CD4-positive, alpha-beta T cell treated with Interleukin-2 at 100 ng/mL for 4 hours (primary cell): ENCODE measurements around the gene ATRNL1.

Experiments used
- DNase-seq: peaks from one replicate; pipeline ENCODE4 v3.0.0-alpha.2; 2020; ENCODE audit warnings: low spot score

The ATRNL1 gene

DNA sequence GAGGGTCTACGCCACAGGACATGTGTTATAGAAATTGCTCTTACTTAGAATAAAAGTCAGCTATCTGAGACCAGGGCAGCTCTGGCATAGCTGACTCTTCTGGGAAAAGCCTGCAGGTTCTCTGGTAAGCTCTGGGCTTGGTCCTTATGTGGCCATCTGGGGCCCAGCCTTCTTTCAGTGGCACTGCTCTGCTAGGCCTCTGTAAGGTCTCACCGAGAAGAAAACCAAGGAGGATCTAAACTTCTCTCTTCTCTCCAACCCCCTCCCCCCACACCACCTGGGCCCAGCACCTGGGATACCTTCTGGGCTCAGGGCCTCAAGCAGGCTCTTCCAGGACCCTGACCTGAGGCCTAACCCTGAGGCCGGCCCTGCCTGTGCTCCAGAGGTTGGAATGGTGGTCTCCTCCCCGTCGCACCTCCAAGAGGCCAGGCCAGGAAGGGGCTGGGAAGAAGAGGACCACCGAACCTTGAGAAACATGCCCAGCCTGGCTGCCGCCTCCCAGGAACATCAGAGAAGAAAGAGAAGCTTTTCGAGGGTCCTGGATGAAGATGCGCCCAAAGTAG lies 856.2 kb downstream of the ATRNL1 start:
- DNase-seq: no peak

DNA sequence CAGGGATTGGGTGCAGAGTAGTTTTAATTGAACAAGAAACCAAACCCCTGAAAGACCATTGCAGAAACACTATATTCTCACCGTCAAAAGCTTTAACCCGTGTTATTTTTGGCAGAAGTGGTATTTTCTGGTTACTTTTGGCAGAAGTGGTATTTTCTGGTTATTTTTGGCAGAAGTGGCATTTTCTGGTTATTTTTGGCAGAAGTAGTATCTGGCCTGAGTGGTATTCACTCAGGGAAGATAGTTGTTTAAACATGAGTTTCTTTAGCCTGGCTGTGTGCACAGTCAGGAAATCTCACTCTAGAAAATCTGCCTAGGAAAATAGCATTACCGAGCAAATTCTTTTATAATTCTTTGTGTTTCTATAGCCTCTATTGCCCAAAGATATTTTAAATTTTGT lies 857.2 kb downstream of the ATRNL1 start:
- DNase-seq: no peak

DNA sequence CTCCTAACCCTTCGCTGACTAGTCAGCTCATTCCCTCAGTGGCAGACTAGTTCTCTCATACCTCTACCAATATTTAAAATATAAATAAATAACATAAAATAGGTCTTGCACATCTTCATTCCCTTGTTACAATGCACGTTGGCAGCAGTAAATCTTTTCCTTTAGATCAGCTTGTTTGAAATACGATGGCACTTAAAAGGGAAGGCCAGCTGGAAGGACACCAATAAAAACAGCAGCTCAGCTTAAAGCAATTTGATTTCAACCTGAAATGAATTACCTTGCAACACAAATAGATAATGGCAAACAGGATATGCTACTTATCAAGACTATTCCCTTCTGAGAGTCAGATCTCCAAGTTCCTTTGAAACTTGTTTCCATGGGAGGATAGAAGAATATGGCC lies 858.1 kb downstream of the ATRNL1 start:
- DNase-seq: no peak

DNA sequence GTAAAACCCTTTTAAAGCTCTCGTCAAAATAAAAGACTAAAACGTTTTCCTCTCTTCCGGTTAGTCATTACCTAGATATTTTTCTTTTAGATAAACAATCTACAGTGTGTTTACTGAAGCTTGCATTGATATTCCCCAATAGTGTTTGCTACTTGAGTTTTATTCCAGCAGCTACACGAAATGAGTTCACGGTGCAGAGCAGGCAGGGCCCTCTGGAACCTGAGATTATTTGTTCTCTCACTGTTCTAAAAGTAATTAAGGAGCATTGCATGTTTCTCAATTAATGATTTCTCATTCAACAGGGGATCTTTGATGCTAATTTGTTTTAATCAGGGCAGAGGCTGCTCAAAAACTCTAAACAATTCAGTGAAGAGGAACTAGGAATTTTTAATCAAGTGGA lies 860.1 kb downstream of the ATRNL1 start:
- no peak for DNase-seq

DNA sequence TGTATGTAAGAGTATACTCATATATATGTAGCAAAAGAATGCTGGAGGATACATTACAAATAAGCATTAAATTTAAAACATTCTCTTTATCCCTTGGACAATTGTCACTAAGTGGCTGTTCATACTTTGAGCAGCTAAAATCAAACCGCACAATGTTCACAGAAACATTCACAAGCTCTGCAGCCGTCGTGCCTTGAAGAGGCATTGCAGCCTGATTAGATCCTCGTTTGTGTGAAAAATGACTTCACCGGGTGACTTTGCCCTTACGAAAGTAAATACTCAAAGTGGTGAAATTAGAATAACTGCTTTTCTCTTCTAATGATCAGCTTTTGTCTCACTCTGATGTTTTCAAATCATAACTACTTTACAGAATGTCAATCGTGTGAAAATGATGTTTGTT lies 860.8 kb downstream of the ATRNL1 start:
- DNase-seq: no peak

DNA sequence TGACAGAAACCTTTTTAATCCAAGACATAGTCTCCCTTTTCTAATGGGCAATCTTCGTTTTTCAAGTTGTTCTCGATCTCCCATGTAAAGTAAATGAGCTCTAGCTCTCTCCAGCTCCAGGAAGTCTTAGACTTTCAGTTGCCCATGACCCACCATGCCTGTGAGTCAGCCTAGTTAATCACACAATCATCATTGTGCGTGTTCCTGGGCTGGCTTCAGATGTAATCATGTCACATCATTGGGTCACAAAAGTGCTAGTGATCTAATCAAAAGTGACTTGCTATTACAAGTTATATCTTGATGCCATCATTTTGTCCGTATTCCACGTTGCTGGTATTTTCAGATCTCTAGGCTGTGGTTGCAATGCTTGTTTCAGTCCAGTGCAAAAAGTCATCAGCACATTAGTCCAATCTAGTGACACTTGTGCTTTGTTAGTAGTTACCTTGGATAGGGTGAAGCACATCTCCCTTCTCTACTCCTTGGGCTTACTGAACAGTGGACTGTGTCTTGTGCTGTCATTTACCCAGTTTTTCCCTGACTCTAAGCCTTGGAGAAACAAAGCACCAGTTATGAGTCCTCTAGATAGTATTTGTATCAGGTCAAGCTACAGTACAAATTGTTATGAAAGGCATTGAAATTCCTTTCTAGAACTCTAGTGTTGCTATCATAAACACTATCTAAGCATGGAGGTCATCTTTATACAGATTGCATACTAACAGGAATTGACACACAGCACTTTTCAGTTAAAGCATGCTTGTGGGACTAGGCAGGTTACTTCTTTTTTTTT lies 863.3 kb downstream of the ATRNL1 start:
- no peak for DNase-seq

DNA sequence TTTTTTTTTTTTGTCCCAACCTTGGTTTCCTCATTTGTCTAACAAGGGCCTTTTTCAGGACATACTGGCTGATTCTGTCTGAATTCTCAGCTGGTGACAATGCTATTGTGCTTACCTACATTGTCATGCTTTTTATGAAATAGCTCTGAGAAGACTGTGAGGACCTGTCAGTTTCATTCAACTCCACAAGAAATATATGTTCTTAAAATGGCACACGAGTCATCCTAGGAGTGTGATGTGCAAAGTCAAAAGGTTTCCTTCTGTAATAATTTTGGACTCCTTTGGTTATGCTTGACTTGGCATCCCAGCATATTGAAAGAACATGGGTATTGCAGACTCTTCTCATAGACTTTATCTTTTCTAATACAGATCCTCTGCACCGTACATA lies 863.8 kb downstream of the ATRNL1 start:
- DNase-seq: no peak

DNA sequence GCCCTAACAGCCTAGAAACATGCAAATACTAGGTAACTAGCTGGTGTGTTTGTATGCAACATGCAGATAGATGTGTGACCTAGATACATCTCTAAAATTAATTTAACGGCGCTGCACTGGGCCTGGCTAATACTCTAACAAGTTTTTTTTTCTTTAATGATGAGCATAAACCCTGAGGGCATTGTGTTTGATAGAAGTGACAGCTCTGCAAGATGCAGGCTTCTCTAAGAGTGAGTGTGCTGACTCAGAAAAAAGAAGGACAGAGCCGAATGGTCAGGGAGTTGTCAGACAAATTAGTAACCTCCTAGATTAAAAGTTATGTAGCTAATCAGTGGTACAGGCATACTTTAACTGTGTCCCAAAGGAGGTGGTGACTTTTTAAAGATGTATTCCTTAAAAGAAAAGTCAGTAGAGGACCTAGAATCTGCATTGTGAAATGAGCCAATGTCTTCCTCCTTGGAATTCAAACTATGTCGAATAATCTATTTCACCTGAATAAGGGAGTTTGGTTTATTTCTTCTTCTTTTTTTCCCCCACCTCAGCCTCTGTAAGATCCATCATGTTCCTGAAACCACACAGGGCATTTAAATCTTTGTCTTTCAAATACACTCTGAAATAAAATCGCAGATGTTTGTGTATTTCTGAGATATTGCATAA lies 864.7 kb downstream of the ATRNL1 start:
- no peak for DNase-seq

DNA sequence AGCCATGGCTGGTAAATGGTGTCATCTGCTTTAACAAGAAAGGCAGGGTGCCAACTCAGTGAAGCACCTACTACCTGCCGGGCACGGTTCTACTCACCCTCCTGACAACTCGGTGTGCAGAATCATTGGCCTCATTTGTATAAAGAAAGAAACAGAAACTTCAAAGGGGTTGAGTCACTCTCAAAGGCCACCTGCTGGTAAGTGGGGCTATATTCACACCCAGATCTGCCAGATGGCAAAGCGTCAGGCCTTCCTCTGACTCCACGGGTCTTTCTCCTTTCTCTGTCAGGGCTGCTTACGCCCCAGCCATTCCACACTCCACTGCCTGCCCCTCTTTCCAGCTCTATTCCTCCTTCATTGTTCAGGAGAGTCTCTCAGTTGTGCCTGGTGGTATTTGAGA lies 870.7 kb downstream of the ATRNL1 start:
- no peak for DNase-seq

DNA sequence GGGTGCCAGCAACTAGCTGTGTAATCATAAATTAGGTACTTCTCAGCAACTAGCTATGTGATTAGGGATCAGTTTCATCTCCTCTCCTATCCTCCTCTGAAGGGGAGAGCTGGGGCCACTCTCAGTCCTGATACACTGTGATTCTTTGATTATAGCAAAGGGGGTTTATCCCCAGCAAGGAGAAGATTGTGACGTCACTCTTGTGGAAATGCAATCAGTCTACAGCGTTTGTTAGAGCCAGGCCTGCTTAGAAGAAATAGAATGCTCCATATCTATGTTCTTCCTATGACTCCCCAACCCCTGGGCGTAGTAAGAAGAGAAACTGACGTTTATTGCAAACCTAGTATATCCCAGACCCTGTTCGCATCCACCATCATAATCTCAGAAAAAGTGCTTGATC lies 871.7 kb downstream of the ATRNL1 start:
- DNase-seq: no peak

DNA sequence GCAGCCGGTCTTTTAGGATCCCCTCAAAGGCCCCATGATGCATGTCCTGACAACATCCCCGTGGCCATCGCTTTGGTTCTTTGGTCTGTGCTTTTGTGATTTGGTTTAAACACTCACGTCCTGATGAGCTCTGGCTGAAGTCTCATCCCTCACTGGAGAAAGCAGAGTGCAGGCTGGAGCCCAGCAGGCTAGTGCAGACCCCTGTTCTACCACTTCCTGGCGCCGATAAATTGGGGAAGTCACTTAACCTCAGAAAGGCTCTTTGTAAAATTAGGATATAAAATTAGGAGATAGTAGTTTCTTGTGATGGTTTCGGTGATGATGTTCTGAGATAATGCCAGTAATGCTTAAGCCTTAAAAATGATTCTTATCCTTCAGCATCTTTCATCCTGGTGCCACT lies 872.2 kb downstream of the ATRNL1 start:
- DNase-seq: no peak

DNA sequence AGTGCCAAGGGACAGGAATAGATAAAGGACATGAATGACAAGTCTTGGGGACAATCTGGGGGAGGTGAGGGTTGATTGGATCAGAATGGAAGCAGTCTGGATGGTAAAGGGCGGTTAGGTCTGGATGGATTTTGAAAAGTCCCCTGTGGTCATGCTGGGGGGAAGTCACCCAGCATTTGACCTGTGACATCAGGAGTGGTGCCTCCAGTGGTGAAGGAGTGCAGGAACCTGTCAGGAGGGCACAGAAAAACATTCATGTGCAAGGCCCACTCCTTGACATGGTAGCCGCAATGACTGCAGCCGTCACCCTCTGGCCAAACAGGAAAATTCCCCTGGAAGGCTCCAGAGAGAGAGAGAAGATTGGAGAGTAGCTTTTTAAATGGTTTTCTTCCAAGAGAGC lies 875.1 kb downstream of the ATRNL1 start:
- no peak for DNase-seq

DNA sequence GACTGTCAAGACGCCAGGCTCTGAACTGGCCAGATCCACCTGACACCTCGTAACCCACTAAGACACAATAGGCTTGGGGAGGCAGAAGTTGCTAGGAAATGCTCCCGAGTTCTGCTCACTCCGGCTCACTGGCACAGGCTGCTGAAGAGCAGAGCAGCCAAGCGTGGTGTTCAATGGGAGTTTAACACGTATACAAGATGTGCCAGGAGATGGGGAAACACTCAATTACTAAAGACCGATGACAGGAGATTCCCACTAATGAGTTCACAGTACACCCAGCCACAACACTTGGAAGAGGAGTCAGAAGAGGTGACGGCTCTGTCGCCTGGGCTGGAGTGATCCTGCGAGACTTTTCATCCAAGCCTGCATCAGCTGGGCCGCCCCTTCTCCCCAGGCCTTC lies 876.4 kb downstream of the ATRNL1 start:
- no peak for DNase-seq

DNA sequence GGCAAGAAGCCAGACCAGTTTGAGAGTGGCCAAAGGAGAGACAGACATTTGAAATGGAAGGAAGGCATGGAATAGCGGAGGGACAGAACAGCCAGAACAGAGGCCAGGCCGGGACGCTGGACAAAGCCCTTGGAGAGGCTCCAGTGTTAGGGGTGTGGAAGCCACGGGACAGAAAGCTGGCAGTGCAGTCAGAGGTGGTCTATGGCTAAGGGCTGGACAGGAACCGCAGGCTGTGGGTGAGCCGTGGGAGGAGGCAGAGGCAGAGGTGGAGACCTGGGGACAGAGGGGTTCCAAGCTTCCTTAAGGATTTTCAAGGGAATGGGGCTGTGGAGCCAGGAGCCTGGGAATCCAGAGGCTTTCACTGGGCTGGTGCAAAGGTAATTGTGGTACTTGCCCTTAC lies 878.8 kb downstream of the ATRNL1 start:
- DNase-seq: no peak

DNA sequence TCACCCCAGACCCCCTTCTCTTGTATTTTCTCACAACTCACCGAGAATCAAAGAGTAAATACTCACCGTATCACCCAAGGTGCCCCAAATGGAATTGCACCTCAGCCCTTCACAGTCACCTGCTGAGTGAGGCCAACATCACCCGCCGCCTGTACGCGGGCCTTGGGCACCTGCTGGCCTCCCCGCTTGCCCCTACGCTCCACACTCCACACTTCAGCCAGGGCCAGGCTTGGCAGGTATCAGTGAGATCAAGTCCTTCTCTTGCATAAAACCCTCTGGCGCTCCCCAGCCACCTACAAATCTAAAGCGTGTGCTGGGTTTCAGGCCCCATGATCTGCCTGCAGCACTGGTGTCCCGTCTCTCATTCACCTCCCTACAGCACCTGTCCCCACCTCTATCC lies 879.3 kb downstream of the ATRNL1 start:
- no peak for DNase-seq

DNA sequence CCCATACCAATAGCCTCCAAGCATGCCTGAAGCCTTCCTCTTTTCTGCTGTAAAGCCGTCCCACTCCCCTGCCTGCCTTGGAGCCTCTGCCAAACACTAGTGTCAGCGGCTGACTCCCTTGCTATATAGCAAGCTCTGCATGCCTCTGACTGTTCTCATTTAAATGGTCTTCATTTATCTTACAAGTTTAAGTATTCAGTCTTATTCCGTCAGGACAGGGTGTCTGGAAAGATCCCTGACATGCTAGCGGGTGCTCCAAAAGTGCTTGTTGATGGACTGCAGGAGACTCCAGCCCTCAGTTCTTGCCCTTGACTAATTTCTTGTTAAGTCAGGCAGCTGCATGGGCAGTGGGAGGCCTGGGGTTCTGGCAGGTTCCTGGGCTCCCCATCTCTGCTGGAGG lies 881.2 kb downstream of the ATRNL1 start:
- no peak for DNase-seq

DNA sequence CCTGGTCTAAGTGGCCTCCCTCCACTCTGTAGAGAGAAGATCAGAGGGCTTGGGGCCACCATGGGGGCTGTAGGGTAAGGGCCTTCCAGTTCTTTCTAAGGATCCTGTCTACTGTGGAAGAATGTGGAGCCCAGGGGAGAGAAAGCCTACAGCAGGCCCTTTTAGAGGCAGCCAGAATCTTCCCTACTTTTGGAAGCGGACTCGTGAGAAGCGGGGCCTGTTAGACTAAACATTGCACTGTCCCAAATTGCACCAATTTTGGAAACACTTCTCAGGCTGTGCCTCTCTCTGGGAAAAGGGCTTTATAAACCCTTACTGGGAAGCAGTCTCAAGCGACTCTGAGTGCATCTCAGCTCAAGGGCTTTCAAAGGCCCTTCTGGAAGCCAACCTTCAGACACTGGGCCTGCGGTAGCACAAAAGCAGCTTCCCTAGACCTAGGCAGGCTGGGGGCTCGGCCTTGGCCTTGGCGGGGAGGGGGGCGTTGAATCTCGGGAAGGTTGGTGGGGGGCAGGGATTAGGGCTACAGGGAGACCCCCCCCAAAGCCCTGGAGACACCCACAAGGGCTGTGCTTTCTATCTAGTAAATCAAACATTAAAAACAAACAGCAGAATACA lies 881.8 kb downstream of the ATRNL1 start:
- DNase-seq: no peak

DNA sequence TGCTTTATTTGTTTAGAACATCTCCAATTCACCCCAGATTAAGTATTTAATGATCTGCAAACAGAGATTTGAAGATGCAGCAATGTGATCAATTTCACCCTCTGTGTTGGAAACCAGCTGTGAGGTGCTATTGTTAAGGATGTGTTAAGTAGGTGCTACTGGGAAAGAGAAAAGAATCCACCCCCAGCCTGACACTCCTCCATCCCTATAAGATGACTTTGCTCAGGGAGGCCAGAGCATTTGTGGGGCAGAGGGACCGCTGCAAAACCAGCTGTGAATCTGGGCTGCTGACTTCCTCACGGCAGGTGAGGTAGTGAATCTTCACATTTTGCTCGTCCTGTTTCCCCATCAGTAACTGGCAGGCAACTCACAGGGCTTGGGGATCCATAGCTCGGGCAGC lies 882.3 kb downstream of the ATRNL1 start:
- no peak for DNase-seq

DNA sequence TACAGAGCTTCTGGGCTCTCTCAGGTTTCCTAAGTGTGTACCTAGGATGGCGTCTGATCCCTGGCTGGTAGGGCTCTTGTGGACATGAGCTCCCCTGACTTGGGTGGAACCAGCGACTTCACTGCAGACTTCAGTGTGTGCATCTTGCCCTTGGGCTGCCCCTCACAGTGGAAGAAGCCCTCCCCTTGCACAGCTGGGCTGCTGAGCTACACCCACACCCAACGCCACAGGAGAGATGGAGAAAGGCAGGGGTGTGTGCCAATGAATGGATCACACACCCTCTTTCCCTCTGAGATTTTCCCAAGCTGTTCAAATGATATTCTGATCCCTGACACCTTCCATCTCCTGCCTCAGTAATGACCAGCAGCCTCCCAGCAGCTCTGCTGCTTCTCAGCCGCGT lies 883.2 kb downstream of the ATRNL1 start:
- DNase-seq: no peak

DNA sequence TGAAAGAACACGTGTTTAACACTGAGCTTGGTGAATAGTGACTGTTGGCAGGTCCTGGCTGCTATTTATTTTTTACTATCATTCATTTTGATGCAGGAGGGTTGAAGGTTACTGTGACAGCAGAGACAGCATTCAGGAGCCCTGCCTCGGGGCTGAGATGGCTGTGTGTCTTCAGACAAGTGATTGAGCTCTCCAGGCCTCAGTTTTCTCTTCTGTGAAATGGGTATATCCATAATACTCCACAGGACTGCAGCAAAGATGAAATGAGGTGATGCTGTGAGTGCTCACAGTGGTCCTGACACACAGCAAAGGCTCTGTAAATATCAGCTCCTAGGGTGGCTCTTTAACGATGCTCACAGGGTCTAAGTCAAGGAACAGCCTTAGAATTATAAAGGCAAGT lies 884.7 kb downstream of the ATRNL1 start:
- DNase-seq: no peak

DNA sequence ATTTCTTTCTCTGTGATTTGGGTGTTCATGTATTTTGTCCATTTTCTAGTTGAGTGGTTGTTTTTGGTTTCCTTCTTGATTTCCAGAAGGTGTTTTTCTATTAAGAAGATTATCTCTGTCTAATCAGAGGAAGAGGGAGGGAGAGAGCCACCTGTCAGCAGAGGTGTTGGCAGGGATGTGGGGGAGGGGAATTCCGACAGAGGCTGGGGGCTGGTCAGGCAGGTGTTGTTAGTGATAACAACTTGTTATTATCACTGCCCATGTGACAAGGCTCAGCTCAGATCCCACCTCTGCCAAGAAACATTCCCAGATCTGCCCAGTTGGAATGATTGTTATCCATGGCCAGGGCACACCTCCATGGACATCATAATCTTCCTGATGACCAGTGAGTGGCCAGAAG lies 886.4 kb downstream of the ATRNL1 start:
- no peak for DNase-seq

DNA sequence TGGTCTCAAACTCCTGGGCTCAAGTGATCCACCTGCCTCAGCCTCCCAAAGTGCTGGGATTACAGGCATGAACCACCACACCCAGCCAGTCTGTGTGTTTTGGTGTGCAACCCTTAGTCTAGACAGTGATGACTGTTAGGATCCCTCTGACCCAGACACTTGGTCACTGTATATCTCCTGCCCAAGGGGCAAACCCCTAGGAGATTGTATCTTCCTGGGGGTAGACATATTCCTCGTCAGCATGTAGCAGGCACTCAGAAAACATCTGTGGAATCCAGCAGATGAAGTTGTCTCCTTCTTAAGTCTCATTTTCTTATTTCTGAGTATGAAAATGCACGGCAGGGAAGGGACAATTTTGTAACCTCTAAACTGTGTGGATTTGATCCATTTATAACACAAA lies 887.3 kb downstream of the ATRNL1 start:
- no peak for DNase-seq

DNA sequence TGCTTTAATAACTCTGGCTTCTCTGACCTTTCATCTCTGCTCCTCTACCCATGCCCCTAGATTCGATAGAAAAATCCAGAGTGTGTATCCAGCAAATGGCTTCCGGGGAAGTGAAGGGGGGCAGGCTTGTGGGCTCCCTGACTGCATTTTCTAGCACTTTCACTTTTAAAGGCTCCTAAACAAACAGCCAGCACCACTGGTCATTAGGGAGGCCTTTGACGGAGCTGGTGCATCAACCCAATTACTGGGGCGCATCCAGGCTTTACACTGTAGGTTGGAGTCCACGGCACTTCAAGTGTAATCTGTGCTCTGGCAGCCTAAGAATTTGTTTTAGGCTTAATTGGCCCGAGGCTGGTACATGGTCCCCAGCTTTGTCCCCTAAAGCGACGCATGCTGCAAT lies 887.9 kb downstream of the ATRNL1 start:
- DNase-seq: no peak
